Thymus (tissue), 11 donors: ENCODE results near the gene OAS2. TPM values are rescaled to one million over a fixed set of nuclear protein-coding genes. Genes with fewer than 3 reads are reported as not detected.
A peak's percentile ranks its signal among the peaks of the same experiment; 100 is the strongest.

ENCODE experiments used
- DNase-seq, 9 donors: peaks; one replicate each; pipeline ENCODE4 v3.0.0-alpha.2; 2013; ENCODE audit warnings: low spot score in 9 of 9, low read depth in 6 of 9, missing footprints in 1 of 9
- H3K27ac ChIP-seq, 2 donors: one replicate each; pipeline ENCODE4 v1.5.1; 2013; ENCODE audit warnings: control low read depth in 1 of 2, low read depth in 1 of 2, low read length in 1 of 2, mild to moderate bottlenecking in 1 of 2, moderate library complexity in 1 of 2
- H3K27me3 ChIP-seq, 2 donors: one replicate each; pipeline ENCODE4 v1.5.1; 2013; ENCODE audit warnings: low read length in 1 of 2; ENCODE audit not compliant: control insufficient read depth in 2 of 2, insufficient read depth in 1 of 2
- H3K36me3 ChIP-seq, 2 donors: one replicate each; pipeline ENCODE4 v1.5.1; 2013; ENCODE audit warnings: low read length in 1 of 2, mild to moderate bottlenecking in 1 of 2, moderate library complexity in 1 of 2; ENCODE audit not compliant: control insufficient read depth in 2 of 2, insufficient read depth in 2 of 2
- H3K4me1 ChIP-seq, 2 donors: one replicate each; pipeline ENCODE4 v1.5.1; 2013; ENCODE audit warnings: low read length in 2 of 2; ENCODE audit not compliant: control insufficient read depth in 2 of 2, insufficient read depth in 2 of 2
- H3K4me3 ChIP-seq, 2 donors: one replicate each; pipeline ENCODE4 v1.5.1; 2013; ENCODE audit warnings: low read length in 2 of 2, control low read depth in 1 of 2, mild to moderate bottlenecking in 1 of 2
- H3K9me3 ChIP-seq, 2 donors: one replicate each; pipeline ENCODE4 v1.5.1; 2013; ENCODE audit warnings: low read length in 1 of 2, mild to moderate bottlenecking in 1 of 2; ENCODE audit not compliant: control insufficient read depth in 2 of 2, insufficient read depth in 1 of 2
- WGBS: extraction: QIAGEN DNeasy Blood & Tissue Kit; methylation state at CpG from one replicate; pipeline ENCODE4 v1.1.7; 2013; 5-methylcytosine and 5-hydroxymethylcytosine counted together
- polyA plus RNA-seq: library from polyadenylated mRNA; stranded (reverse); fragments of 200-250 nt; gene quantifications from one replicate; pipeline ENCODE4 v1.2.3, GENCODE V29; 2013
- total RNA-seq: library from RNA; stranded (reverse); fragments of 120-200 nt; gene quantifications from one replicate; pipeline ENCODE4 v1.2.4, GENCODE V29; 2013
- donor health status: healthy.

OAS2 gene
- total and polyA plus RNA-seq, 2 donors = 29.8 to 45.8 TPM

- Histone ChIP-seq H3K27ac (no peak overlapping the region), H3K9me3 (no peaks in the 10 kb centered on the region), H3K27me3 (peaks cover 16 to 29% of the 10 kb centered on the region in 2 donors), H3K4me3 (no peak overlapping the region), H3K36me3 (no peaks in the 10 kb centered on the region), H3K4me1 (peaks cover 3 to 15% of the 10 kb centered on the region in 2 donors)
- DNase-seq = no peak
- 85% methylated on average over 4 of the region's 4 CpGs for WGBS
Measured at GRCh38 chr12:113054948-113055486, 76.7 kb downstream of the OAS2 start.

- no peak overlapping the region for H3K27ac ChIP-seq
- no peaks in the 10 kb centered on the region for H3K36me3 ChIP-seq
- H3K4me1 ChIP-seq = peaks cover 3 to 15% of the 10 kb centered on the region in 2 donors
- WGBS = 92% methylated on average over 13 of the region's 13 CpGs
- no peaks in the 10 kb centered on the region for H3K9me3 ChIP-seq
- peak overlapping the region in 1 of 2 donors; percentile 40 for H3K4me3 ChIP-seq
- H3K27me3 ChIP-seq = peaks cover 16 to 29% of the 10 kb centered on the region in 2 donors
- no peak for DNase-seq
Measured at GRCh38 chr12:113055594-113056380, 77.5 kb downstream of the OAS2 start.

GRCh38 chr12:113056381-113056630, 78.0 kb downstream of the OAS2 start:
- Histone ChIP-seq H3K36me3 (no peaks in the 10 kb centered on the region), H3K4me1 (peaks cover 3 to 18% of the 10 kb centered on the region in 2 donors), H3K4me3 (peak overlapping the region; percentile 40 to 43), H3K9me3 (no peaks in the 10 kb centered on the region), H3K27ac (no peak overlapping the region), H3K27me3 (peaks cover 16 to 29% of the 10 kb centered on the region in 2 donors)
- no peak for DNase-seq
- 12% methylated on average over 8 of the region's 8 CpGs for WGBS

GRCh38 chr12:113056631-113057488, 78.5 kb downstream of the OAS2 start, which contains the start of gene DTX1:
Gene DTX1 (plus strand): TSS chr12:113056730. CDS start chr12:113058193, 1,463 bp downstream.
- Histone ChIP-seq H3K27ac (no peak within 1 kb of the TSS), H3K9me3 (no peaks in the 10 kb centered on the region), H3K4me1 (peaks cover 3 to 18% of the 10 kb centered on the region in 2 donors), H3K36me3 (no peaks in the 10 kb centered on the region), H3K4me3 (peak within 1 kb of the TSS; percentile 40 to 43), H3K27me3 (peaks cover 16 to 29% of the 10 kb centered on the region in 2 donors)
- WGBS = 1% methylated on average over 94 of the region's 94 CpGs
- peak in 2 of 9 donors; percentile 17 to 43 for DNase-seq

GRCh38 chr12:113057565-113058485, 79.5 kb downstream of the OAS2 start:
- H3K9me3 ChIP-seq = no peaks in the 10 kb centered on the region
- peaks cover 3 to 11% of the 10 kb centered on the region in 2 donors for H3K4me1 ChIP-seq
- no peaks in the 10 kb centered on the region for H3K36me3 ChIP-seq
- H3K4me3 ChIP-seq = peak overlapping the region; percentile 40 to 43
- peaks cover 16 to 29% of the 10 kb centered on the region in 2 donors for H3K27me3 ChIP-seq
- no peak for DNase-seq
- H3K27ac ChIP-seq = no peak overlapping the region
- WGBS = 82% methylated on average over 44 of the region's 44 CpGs

GRCh38 chr12:113058553-113058952, 80.2 kb downstream of the OAS2 start:
- Histone ChIP-seq H3K9me3 (no peaks in the 10 kb centered on the region), H3K4me1 (peaks cover 3 to 10% of the 10 kb centered on the region in 2 donors), H3K27me3 (peaks cover 16 to 29% of the 10 kb centered on the region in 2 donors), H3K4me3 (no peak overlapping the region), H3K27ac (no peak overlapping the region), H3K36me3 (no peaks in the 10 kb centered on the region)
- 97% methylated on average over 1 of the region's 1 CpG for WGBS
- DNase-seq = no peak

- DNase-seq = no peak
- Histone ChIP-seq H3K4me1 (peaks cover 3 to 10% of the 10 kb centered on the region in 2 donors), H3K9me3 (peaks cover 0 to 3% of the 10 kb centered on the region in 2 donors), H3K27me3 (peaks cover 16 to 29% of the 10 kb centered on the region in 2 donors), H3K27ac (no peak overlapping the region), H3K36me3 (no peaks in the 10 kb centered on the region), H3K4me3 (no peak overlapping the region)
- 90% methylated on average over 8 of the region's 8 CpGs for WGBS
Measured at GRCh38 chr12:113059071-113059595, 80.8 kb downstream of the OAS2 start.

GRCh38 chr12:113060336-113060960, 82.1 kb downstream of the OAS2 start:
- no peak for DNase-seq
- no peak overlapping the region for H3K27ac ChIP-seq
- WGBS = 96% methylated on average over 7 of the region's 7 CpGs
- H3K36me3 ChIP-seq = no peaks in the 10 kb centered on the region
- peaks cover 16 to 27% of the 10 kb centered on the region in 2 donors for H3K27me3 ChIP-seq
- H3K9me3 ChIP-seq = peaks cover 0 to 3% of the 10 kb centered on the region in 2 donors
- no peak overlapping the region for H3K4me3 ChIP-seq
- peaks cover 3 to 8% of the 10 kb centered on the region in 2 donors for H3K4me1 ChIP-seq
